Activated T-cell treated with anti-CD3 and anti-CD28 coated beads for 4 hours (primary cell): ENCODE data around the gene TRIP13.

ENCODE experiments used
- DNase-seq: peaks from one replicate; pipeline ENCODE4 v3.0.0-alpha.2; 2020

TRIP13 gene

GRCh38 chr5:957748-958485 is 65.2 kb downstream of the TRIP13 start:
- no peak for DNase-seq

GRCh38 chr5:958701-959571 is 66.3 kb downstream of the TRIP13 start:
- no peak for DNase-seq

- DNase-seq: no peak
Observed at GRCh38 chr5:959581-960531, 67.2 kb downstream of the TRIP13 start.

- no peak for DNase-seq
Observed at GRCh38 chr5:960551-960950, 67.9 kb downstream of the TRIP13 start.

GRCh38 chr5:961002-961710 is 68.5 kb downstream of the TRIP13 start:
- no peak for DNase-seq

- no peak for DNase-seq
Observed at GRCh38 chr5:961711-962240, 69.1 kb downstream of the TRIP13 start.

- DNase-seq: no peak
Observed at GRCh38 chr5:962386-962785, 69.7 kb downstream of the TRIP13 start.

GRCh38 chr5:962801-963200 is 70.1 kb downstream of the TRIP13 start:
- DNase-seq: no peak

- no peak for DNase-seq
Observed at GRCh38 chr5:963310-963672, 70.6 kb downstream of the TRIP13 start.

- no peak for DNase-seq
Observed at GRCh38 chr5:963673-964531, 71.2 kb downstream of the TRIP13 start.

- DNase-seq: no peak
Observed at GRCh38 chr5:964821-965220, 72.1 kb downstream of the TRIP13 start.

- no peak for DNase-seq
Observed at GRCh38 chr5:965604-966344, 73.1 kb downstream of the TRIP13 start.

GRCh38 chr5:966345-966710 is 73.6 kb downstream of the TRIP13 start:
- no peak for DNase-seq

- DNase-seq: no peak
Observed at GRCh38 chr5:966941-967340, 74.3 kb downstream of the TRIP13 start.
